NT2/D1 (cell line): ENCODE data around the gene IGHMBP2.

Experiments
- SUZ12 ChIP-seq: IDR thresholded peaks from 2 replicates; pipeline ENCODE4 v1.6.1; 2011; ENCODE audit not compliant: insufficient read length, insufficient read depth; ENCODE audit errors: extremely low read depth
- YY1 ChIP-seq: IDR thresholded peaks from 2 replicates; pipeline ENCODE4 v1.6.1; 2011; ENCODE audit not compliant: insufficient read length, insufficient read depth
- ZNF274 ChIP-seq: IDR thresholded peaks from 2 replicates; pipeline ENCODE4 v1.6.1; 2011; ENCODE audit warnings: mild to moderate bottlenecking, low read depth, low read length

GRCh38 chr11:68966894-68967780 lies 63.4 kb downstream of the IGHMBP2 start:
- TF ChIP-seq YY1 (no peak), ZNF274 (no peak), SUZ12 (no peak)
